Fibroblast of lung (primary cell): ENCODE results near the gene TGM6.

Experiments used
- CTCF ChIP-seq, 2 donors: IDR thresholded peaks in 1 of 2; conservative IDR thresholded peaks in 1 of 2; 1 replicate in 1 of 2; 2 replicates in 1 of 2; pipeline ENCODE4 v1.5.1; 2011 to 2012; ENCODE audit warnings: low read length in 2 of 2, control low read depth in 1 of 2, inconsistent platforms in 1 of 2, low read depth in 1 of 2, mild to moderate bottlenecking in 1 of 2
- EZH2 ChIP-seq: IDR thresholded peaks from 2 replicates; pipeline ENCODE4 v1.5.1; 2012; ENCODE audit warnings: low read length, control low read depth, mild to moderate bottlenecking; ENCODE audit errors: missing control alignments

- TF ChIP-seq CTCF (conservative IDR thresholded peaks at IDR 0.05 in 1 of 2, IDR thresholded peaks at IDR 0.05 in 1 of 2; ENCODE audit: low read depth in 1 of 2, low read length in 2 of 2) (no peak), EZH2 (no peak)
These were observed 37.7 kb downstream of the TGM6 start for GRCh38 chr20:2418388-2418787.
